HG02678 (cell line): ENCODE measurements around the gene OR2T35.

Experiments
- ATAC-seq: cut with Tn5 transposase; IDR thresholded peaks from one replicate; pipeline ENCODE4 v1.9.1; 2021; ENCODE audit warnings: mild to moderate bottlenecking, moderate library complexity; ENCODE audit not compliant: unreplicated experiment

The OR2T35 gene

DNA sequence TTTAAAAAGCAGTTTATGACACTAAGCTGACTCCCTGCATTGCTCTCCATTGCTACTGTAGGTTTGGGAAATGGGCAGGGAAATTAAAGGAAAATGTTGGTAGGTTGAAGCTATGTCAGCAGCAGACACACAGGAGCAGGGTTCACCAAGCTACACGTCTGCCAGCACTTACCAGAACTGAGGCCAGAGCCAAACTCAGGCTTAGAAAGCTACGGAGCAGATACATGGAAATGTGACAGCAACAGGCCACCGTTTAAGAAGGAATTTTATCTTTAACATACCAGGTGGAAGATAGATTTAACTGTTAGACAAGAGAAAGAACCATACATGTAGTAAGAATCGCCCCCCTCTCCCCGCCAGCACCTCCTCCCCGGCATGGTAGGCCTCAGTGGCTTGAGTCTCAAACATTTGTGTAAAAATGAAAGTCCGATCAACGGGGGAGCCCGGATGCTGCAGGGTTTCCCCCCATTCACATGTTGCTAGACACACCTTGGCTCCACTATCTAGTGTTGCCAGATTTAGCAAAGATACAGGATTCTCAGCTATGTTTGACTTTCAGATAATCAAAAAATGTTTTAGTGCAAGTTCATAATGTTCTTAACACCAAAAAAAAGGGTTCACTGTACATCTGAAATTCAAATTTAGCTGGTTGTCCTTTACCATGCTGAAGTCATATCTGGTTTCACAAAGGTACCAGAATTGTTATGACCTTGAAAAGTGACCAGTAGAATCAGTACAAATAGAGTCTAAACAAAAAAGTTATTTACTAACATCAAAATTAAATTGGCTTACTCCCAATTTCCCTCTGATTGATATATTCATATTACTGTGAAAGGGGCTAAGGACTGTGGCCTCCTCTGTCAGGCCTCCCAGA, 16.9 kb downstream of the OR2T35 start:
- ATAC-seq: peak; percentile 96

- ATAC-seq: no peak
These were observed 19.1 kb downstream of the OR2T35 start for GRCh38 chr1:248625971-248626370.

GRCh38 chr1:248625166-248625565, 19.9 kb downstream of the OR2T35 start:
- no peak for ATAC-seq

DNA sequence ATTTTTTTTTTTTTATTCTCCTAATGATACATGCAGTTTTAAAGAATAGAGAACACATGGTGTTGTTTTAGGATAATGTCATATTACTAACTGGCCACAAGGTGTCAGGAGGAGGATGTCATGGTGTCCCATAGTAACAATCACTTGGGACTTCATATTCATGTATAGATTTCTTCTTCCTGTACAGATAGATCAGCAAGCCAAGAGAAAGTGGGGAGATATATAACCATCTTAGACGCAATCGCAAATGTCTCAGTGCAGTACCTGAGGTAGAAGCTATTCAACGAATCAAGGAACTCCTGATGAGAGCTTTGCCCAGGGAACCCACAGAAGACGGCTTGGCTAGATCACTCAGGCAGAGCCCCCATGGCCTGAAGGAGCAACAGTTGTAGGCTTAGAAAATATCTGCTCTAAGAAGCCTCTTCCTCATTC, 22.5 kb downstream of the OR2T35 start:
- ATAC-seq: peak; percentile 94

DNA sequence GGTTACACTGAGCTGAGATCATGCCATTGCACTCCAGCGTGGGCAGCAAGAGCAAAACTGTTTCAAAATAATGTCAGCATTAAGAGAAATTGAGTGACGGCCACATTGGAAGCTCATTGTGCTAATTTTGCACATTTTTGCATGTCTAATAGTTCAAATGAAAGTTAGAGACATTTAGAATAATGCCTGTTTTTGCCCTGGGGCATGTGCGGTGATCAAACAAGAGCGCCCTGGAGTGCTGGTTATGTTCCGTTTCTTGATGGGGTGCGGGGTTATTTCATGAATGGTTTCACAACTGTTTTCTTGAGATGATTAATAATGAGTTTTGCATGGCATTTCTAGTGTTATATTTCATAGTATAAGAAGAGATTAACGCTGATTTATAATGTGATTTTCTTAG, 23.3 kb downstream of the OR2T35 start:
- no peak for ATAC-seq

DNA sequence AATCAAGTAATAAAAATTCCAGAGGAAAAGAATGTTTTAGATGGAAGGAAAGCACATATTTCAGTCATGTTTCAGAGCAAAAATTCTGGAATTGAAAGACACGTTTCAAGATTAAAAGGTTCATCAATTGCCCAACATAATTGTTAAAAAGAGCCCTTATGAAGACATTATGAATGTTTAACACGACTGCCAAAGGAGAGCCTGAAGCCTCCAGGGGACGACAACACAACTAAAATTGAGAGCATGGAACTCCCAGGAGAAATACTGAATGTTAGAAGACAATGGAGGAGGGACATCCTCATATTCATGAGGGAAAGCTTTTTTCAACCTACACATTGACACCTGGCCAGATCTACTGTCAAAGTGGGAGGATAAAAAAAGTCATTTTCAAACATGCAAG, 26.2 kb downstream of the OR2T35 start:
- no peak for ATAC-seq

- no peak for ATAC-seq
These were observed 27.0 kb downstream of the OR2T35 start for GRCh38 chr1:248618119-248618518.

GRCh38 chr1:248613742-248614141, 31.3 kb downstream of the OR2T35 start:
- ATAC-seq: peak; percentile 75

- no peak for ATAC-seq
These were observed 33.1 kb downstream of the OR2T35 start for GRCh38 chr1:248611883-248612414.

GRCh38 chr1:248610301-248610700, 34.8 kb downstream of the OR2T35 start:
- ATAC-seq: no peak

DNA sequence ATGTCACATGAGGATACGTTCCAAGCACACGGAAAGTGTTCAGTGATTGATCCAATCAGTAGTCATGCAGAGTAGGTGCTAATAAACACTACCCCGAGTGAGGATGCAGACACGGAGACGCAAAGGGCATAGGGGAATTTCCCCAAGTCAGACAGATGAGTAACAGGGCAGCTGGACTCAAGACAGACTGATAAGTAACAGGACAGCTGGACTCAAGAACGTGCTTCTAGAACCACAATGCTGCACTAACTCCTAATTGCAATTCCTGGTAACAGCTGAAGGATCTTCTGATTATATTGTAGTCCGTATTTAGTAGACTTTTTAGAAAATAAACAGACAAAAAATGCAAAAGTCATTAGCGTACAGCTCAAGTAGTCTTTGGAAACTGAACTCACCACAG, 45.7 kb downstream of the OR2T35 start:
- no peak for ATAC-seq

GRCh38 chr1:248597589-248597988, 47.5 kb downstream of the OR2T35 start, which contains the start of gene OR2T10:
Gene OR2T10, minus strand, starts transcription at chr1:248597700. Its CDS starts 3,932 bp downstream, at chr1:248593768.
- no peak for ATAC-seq

- ATAC-seq: peak; percentile 61
These were observed 48.5 kb downstream of the OR2T35 start for GRCh38 chr1:248596615-248597014.

DNA sequence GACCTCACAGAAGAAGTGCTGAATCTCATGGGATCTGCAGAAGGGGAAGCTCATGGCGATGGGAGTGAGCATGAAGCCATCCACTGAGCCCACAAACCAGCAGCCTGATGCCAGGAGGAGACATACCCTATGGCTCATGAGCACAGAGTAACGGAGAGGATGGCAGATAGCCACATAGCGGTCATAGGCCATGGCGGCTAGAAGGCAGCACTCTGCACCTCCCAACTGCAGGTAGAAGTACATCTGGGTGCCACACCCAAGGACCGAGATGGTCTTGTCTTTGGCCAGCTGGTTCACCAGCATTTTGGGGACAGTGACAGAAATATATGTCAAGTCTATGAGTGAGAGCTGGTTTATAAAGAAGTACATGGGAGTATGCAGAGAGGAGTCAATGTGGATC, 51.9 kb downstream of the OR2T35 start:
- no peak for ATAC-seq

DNA sequence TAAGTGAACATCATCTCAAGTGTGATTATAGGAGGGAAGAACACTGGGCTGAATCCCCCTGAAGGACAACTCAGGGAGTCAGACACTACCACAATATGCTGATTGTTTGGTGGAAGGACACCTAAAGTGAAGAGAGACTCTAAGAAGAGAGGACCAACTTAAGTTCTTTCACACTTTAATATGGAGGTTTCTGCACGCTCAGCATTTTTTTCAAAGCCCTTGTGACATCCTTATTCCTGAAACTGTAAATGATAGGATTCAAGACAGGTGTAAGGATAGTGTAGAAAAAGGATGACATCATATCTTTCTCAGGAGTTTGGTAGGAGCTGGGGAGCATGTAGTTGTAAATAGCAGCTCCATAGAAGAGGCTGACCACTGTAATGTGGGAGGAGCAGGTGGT, 52.4 kb downstream of the OR2T35 start:
- no peak for ATAC-seq

- ATAC-seq: no peak
These were observed 55.0 kb downstream of the OR2T35 start for GRCh38 chr1:248590055-248590454.

DNA sequence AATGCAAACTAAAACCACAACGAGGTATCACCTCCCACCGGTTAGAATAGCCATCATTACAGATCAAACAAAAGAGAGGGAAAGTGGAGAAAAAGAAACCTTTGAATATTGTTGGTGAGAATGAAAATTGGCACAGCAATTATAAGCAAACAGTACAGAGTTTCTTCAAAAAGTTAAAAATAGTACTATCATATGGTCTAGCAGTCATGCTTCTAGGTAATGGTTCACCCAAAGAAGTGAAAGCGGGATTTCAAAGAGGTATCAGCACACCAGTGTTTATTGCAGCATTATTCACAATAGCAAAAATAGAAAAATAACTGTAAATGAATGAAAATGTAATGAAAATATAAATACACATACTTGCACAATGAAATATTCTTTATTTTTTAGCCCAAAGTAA, 55.7 kb downstream of the OR2T35 start:
- no peak for ATAC-seq
